NCI-H1105 treated with DMSO at 0.1 percent for 48 hours (cell line): ENCODE results near the gene NLGN1.

Experiments used
- DNase-seq: peaks from one replicate; lab custom pipeline; 2025; lab: John Stamatoyannopoulos, UW

Gene NLGN1

DNA sequence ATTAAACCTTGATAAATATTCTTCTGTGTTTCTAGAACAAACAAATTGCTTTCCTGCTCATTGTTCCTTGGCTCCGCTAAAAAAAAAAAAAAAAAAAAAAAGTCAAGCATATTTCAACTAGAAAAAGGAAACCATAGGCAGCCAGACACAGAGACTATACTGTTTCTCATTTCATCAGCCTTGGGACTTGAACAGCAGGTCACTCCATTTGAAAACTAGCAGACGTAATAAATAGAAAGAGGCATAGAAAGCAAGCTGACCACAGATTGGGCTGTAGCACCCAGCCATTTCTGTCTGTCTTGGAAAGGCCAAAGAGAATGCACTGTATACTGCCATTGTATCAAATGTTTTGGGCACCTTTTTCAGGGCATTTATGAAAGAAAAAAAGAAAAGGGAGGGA lies 697.1 kb downstream of the NLGN1 start:
- DNase-seq: no peak

DNA sequence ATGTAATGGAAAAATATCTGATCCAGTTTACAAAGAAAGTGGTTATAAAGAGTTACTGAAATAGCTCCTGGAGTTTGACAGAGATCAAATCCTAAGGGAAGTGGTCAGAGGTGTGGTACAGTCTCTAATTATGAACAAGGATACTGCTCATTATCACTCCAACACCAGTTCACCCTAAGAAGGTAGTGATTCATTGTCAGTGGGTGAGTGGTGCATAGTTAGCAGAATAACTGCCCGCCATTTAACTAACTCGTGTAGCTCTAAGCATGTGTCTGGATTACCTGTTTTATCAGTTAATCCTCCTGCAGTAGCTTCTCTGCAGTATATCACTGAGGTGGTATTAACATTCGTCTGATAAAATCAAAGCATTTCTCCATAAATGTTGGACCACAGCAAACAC lies 700.1 kb downstream of the NLGN1 start:
- no peak for DNase-seq

DNA sequence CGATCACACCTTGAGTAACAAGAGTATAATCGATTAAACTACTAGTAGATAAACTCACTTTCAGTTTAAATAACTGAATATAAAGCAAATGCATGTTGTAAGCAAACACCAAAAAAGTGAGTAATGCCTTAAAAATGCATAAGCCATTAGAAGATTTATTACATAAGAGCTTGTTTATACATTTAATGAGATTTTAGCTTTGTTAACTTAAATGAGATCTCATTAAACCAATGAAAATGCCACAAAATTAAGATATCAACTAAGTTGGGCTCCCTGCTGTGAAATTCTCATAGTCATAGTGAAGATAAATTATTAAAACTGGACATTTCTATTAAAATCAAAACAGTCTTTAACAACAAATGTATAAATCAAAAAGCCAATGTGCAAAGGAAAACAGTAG lies 701.2 kb downstream of the NLGN1 start:
- no peak for DNase-seq

DNA sequence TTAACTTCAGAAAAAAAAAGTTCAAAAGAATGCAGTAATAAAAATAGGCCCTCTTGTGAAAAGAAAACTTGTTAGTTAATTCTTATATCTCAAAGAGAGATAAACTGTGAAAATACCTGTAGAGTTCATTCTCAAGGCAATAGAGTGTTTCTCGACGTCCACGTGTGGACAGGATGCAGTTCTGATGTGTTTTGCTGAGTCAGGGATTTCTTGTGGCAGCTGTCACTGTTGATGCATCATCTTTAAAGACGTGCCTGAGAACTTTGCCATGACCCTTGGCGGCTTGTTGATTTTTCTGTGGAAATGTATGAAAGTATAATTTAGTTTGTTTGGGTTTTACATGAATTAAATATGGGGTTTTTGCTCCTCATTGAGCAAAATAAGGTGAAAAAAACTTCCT lies 702.2 kb downstream of the NLGN1 start:
- no peak for DNase-seq

DNA sequence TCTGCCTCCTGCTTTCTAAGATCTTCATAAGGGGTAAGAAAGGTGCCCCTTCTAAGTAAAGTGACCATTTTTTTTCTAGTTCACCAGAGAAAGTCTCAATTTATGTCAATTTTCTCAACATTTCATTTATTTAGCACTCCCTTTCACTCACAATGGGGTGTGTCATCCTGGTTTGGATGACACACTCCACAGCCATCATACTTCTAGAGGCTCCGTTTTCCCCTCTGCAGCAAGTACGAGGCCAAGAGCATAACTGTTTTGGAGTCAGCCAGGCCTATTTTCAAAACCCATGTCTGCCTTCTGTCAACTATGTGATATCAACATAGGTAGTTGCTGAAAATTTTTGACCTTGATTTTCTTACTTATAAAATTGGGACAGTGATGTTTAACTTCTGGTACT lies 703.2 kb downstream of the NLGN1 start:
- DNase-seq: no peak

DNA sequence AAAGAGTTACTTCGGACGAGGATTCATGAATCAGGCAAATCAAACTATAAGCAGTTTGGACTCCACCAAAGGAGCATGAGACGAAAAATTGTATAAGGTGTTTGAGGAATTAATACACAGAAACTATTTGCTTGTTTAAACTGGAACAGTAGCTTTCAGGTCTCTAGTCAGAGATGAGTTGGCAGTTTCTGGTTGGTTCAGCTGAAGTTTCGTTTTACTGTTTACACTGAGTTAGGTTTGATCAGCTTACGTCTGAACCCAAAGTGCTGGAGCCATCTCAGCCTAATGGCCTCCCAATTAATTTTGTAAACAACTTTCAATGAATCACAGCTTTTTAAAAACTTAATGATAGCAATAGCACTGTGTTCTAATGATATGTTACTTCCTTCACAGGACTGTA lies 703.7 kb downstream of the NLGN1 start:
- peak; percentile 36 for DNase-seq

DNA sequence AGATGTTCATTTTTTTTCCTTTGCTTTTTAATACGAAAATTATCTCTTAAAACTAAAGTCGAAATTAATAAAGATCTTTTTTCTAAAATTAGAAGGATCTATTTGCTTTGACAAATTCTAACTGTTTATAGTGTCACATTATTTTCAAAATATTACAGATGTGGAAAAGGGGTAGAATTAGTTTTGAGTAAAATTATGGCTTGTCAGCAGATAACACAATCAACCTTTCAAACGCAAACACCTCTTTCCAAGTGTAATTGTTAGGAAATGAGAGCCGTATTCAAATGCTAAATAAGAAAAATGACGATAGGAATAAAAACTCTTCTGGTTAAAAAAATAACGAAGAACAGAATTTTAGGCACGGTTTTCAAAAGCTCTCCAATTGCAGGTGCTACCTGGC lies 704.7 kb downstream of the NLGN1 start:
- no peak for DNase-seq

DNA sequence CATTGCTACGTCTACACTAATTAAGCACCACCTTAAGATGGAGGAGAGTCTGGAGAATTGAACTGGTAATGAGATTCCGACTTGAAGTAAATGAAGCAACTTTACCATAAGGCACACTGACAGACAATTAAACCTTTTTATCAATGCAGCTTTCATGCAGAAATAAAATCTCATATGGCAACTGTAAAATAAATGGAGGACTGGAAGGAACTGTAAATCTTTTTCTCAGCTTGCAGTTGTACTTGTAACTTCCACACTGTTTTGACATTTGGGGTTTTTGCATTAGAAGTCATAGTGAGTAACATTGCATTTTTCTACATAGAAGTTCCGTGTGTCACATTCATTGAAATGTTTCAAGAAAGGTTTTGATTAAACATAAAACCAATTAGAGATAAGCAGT lies 705.3 kb downstream of the NLGN1 start:
- DNase-seq: no peak

DNA sequence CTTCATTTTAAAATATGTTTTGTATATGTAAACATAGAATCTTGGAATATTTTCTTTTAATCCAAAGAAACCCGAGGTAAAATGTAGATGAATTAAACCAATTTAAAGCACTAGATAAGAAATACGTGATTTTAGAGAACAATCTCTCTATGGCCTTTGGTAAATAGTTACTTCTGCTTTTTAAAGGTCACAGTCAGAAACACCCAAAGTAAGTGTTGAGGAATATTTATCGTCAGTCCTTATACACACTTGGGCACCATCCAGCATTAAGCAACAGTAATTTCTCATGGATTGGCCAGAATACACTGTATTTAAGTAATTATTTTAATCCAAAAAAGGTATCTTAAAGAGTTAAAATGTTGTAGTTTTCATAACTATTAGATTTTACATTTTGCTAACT lies 713.2 kb downstream of the NLGN1 start:
- no peak for DNase-seq

DNA sequence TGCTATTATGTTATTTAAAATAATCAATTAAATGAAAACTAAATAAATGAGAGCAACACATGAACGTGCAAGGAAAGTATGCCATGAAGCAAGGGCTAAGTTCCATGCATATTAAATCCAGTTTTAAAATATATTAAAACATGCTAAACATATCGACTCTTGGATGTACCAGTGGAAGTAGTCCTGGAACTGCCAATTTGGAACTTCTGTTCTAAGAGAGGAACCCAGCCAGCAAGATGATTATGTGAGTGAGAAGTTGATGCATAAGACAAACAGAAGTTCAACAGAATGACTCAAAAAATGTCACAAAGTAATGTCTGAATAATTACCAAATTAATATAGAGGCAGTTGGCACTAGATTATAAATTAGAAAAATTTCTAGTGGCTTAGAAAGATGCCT lies 714.2 kb downstream of the NLGN1 start:
- no peak for DNase-seq

DNA sequence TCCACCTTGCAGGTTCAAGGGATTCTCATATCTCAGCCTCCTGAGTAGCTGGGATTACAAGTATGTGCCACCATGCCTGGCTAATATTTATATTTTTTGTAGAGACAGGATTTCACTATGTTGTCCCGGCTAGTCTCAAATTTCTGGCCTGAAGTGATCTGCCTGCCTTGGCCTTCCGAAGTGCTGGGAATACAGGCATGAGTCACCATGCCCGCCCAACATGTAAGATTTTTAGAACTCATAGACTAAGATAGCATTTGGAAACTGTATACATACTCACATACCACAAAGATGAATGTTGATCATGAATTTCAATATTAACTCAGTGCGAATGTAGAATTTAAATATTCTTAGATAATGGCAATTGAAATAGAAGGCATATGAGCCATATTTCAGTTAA lies 718.9 kb downstream of the NLGN1 start:
- DNase-seq: no peak

DNA sequence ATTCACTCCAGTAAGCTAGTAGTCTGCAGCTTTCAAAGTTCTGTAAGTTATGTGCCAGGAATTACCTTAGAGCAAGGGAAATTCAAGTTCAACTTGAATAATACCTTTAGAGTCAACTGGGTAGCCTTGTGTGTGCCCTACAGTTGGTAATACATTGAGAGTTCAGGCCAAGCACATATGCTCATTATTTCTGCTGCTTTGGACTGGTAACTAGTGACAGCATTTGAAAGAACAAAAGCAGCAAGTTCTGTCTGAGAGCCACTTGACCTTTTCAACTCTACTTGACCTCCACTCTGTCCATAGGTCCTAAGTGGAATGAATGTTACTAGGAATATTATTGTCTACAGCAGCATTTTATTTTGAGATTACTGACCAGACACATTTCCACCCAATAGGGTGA lies 723.5 kb downstream of the NLGN1 start:
- DNase-seq: no peak

DNA sequence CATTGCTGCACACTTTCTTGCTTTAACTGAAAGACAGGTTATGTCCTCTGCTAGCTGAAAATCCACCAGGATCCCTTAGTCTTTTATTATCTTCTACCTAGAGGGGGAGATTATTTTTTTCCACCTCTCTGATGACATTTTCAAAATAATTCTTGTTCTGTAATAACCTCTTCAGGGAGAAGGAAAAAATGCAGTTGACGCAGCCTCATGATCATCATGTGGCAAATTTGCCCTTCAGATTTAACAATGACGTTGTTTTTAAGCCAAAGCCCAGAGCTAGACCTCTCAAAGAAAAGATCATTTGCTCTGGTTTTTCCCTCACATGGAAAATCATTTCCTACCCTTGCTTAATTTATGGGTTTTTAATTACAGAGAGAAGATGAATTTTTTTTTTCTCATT lies 724.9 kb downstream of the NLGN1 start:
- no peak for DNase-seq

DNA sequence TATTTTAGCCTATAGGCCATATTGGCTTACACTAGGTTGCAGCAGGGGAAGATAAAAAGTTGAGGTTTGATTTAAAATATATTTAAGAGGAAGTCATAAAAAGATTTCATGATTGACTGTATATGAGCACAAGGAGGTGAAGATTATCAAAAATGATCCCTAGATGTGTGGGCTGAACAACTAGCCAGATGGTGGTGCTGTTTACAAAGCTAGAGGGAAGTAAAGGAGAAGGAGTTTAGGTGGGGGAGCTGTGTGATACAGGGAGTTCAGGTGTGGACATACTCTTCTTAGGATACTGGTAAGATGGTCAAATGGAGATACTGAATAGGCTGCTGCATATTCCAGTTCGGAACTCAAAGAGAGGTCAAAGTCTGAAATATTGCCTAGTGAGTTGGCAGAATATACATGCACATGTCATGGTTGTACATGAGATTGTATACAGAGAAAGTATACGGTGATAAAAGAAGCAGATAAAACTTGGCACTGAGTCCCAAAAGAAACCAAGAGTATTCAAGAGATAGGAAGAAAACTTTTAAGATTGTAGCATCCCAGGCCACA lies 727.8 kb downstream of the NLGN1 start:
- DNase-seq: peak; percentile 81

DNA sequence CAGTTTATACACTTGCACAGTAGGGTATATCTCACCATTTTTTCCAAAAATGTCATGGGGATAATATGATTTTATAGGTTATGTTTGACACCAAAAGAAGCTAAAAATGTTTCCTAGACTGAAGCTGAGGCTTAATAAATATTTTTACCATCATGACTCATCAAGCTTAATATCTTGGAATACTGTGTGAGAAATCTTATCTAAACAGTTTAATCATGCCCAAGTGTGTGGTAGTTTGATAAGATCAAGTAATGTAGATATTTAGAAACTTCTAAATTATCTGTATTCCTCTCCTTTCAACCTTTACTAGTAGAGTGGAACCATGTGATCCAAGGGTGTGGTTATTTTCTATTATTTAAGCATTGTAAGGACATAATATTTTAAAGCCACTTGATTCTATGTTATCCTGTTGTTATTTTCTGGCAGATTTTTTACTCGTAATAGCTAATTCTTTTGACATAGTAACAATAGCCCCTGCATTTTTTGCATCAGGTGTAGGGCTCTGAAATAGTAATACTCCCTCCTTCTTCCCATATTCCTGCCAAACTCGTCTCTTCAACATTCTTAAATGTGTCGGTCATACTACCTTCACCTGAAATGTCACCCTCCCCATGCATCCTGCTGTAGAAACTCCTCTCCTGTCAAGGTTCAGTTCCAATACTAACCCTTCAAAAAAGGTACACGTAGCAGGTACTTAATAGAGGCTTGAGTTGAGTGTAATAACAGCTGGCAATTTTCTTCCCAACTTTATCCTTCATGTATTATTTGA lies 729.6 kb downstream of the NLGN1 start:
- DNase-seq: no peak

DNA sequence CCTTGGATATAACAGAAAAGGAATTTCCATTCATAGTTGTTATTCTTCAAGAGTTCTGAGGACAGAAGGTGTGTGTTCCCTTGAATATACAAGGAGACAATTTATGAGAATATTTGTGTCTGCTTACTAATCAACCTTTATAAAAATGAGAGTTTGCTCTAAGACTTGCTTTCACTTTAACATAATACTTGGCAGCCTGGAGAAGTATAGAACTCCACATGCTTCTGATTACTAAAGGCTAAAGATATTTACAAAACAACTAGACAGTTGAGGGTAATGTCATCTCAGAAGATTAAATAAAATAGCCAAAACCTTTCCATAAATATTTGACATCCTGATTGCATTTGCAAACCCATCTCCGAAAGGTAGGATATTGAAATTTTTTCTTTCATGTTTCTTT lies 734.5 kb downstream of the NLGN1 start:
- no peak for DNase-seq

DNA sequence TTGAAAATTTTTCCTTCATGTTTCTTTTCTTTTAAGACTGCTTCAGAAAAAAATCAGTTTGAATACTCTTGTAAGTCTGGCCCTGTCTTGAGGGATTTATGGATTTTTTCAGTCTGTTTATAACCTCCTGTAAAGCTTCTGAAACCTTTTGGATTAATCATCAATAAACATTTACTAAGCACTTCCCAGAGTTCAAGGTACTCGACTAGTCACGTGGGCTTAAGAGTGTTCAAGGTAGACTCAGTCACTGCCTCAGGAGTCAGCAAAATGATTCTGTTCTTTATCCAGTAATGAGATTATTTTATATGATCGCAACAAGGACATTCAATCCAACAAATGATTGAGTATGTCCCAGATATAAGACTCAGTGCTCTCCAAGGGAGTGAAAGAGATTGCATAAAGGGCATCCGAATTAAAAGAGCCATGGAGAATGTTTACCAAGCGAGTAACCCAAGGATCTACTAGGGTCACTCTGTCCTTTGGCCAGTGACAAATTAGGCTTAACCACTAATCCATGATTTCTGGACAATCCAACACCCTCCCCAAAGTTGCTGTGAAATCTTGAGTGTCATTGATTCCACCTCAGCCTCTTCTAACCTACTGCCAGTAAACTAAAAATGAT lies 735.0 kb downstream of the NLGN1 start:
- no peak for DNase-seq

DNA sequence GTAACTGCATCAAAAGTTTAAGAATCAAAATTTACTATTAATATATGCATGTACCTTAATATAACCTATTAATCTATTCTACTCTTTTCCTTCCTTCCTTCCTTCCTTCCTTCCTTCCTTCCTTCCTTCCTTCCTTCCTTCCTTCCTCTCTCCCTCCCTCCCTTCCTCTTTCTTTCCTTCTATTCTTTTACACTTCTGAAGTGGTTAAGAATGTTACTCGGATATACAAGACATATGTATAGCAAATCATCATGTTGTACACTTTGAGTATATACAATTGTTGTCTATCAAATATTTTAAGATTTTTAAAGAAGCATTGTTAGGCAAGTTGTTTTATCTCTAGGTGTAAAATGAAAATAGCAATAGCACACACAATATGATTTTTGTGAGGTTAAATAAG lies 748.5 kb downstream of the NLGN1 start:
- DNase-seq: no peak

DNA sequence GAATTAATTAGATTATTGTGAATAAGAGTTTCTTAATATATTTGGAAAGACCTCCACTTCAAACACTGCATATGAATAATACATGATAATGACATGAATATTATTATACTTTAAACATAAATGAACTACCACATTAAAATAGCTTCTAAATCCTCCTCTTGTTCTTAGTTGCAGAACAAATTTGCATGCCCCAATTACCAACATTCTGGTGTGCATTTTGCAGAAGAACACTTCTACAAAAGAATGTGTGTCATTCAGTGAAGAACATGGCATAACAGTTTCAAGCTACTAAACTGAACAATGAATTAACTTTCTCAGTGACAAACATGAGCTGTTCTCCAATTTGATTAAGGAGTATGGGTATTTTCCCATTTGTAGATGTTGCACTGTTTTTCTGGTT lies 750.3 kb downstream of the NLGN1 start:
- no peak for DNase-seq

DNA sequence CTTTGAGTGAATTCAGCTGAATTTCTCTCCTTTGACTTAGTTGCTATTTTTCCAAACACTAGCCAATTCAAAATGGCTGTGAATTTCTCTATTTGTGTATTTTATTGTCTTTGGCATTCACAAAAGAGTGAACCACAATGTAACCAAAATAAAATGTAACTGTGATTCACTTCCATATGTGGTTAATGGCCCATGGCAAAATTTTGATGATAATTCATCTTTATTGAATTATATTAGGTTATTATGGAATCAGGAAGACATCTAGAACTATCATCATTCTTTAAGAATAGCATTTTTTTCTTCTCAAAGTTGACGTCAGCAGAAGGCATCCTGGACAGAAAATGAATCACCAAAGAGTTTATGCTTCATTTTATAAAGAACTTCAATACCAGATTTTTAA lies 756.3 kb downstream of the NLGN1 start:
- DNase-seq: no peak

DNA sequence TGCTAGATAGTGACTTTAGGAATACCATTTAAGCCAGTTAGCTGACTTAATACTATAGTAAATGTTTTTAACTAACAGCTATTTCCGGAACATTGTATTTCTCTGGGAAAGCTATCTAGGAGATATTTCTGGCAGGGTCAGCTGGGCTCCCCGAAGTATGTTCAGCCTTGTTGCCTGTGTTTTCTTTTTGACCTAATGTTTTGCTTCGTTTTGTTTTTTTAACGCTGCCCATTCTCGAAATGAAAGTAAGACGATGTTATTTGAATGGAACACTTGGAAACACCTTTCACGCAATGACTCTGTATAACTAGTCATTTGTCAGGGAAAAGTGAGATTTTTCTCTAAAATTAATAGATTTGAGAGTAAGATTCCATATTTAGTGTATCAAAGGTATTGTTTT lies 758.7 kb downstream of the NLGN1 start:
- no peak for DNase-seq

DNA sequence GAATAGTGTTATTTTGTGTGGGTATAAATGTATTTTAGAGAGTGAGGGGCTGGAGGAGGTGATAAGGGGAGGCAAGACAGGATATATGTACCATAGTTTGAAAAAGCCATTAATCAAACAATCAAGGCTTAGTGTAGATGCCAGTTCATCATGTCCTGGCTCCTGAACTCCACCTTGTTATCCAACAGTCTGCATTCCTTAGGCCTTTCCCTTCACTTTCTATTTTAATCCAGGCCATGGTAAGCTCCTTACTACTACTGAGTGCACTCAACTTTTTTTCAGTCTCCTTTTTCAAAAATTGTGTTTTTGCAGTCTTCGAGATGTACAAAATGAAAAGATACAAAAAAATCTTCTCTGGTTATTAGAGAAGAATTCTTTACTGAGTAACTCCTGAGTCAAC lies 761.1 kb downstream of the NLGN1 start:
- no peak for DNase-seq

DNA sequence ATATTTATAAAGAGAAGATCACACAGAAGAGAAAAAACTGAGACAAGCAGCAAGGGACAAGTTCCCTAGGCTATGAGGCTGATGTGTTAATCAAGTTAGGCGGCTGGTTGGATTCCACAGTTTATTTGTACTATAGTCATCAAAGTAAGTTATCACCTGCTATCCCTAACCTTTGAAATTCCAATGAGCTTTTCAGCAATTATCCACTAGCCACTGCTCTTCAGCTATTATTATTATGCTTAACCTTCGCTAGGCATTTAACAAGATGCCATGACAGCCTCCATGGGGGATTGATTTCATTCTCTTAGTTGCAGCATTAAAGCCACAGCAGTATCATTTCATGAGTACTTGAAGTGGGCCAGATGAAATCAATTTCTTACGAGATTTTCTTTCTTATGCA lies 762.1 kb downstream of the NLGN1 start:
- DNase-seq: no peak

DNA sequence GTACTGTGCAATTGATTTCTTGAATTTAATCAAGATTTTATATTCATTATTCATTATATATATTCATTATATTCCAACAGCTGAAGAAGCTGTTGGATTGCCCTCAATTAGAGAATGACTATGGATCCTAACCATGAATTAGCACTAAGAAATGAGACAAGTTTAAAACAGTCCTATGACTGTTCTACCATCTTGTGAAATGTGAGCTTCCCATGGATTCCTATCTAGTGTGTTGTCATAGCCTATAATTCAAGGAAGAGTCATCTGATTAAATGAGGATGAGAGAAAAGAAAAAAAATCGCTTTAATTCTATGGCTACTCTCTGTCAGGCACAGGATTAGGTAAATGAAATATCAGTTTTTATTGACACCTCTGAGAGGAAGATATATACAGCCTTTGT lies 765.0 kb downstream of the NLGN1 start:
- DNase-seq: no peak
